HG03139 (cell line): ENCODE results near the gene MRPS34.

Experiments used
- ATAC-seq: cut with Tn5 transposase; IDR thresholded peaks from one replicate; pipeline ENCODE4 v1.9.1; 2021; ENCODE audit not compliant: unreplicated experiment

The MRPS34 gene

GRCh38 chr16:1782408-1783264, 9.7 kb upstream of the MRPS34 start, which contains the start of the genes NUBP2 and SPSB3:
NUBP2 (plus strand) TSS chr16:1782960; CDS start chr16:1783021, 61 bp downstream.
SPSB3 (minus strand) TSS chr16:1782571; CDS start chr16:1781483, 1,088 bp downstream.
- peak; percentile 79 for ATAC-seq

- ATAC-seq: peak; percentile 1
Measured at GRCh38 chr16:1781758-1782407, 8.9 kb upstream of the MRPS34 start.

- no peak for ATAC-seq
Measured at GRCh38 chr16:1781254-1781653, 8.3 kb upstream of the MRPS34 start.

- no peak for ATAC-seq
Measured at GRCh38 chr16:1780677-1781072, 7.7 kb upstream of the MRPS34 start.

GRCh38 chr16:1779741-1780676, 7.1 kb upstream of the MRPS34 start:
- ATAC-seq: no peak

GRCh38 chr16:1779234-1779701, 6.3 kb upstream of the MRPS34 start:
- ATAC-seq: no peak

- ATAC-seq: no peak
Measured at GRCh38 chr16:1778200-1779179, 5.6 kb upstream of the MRPS34 start.

GRCh38 chr16:1777375-1778199, 4.7 kb upstream of the MRPS34 start:
- no peak for ATAC-seq

GRCh38 chr16:1776991-1777374, 4.0 kb upstream of the MRPS34 start:
- ATAC-seq: no peak

GRCh38 chr16:1776672-1776955, 3.7 kb upstream of the MRPS34 start:
- no peak for ATAC-seq

- ATAC-seq: no peak
Measured at GRCh38 chr16:1775846-1776671, 3.1 kb upstream of the MRPS34 start.

- ATAC-seq: no peak
Measured at GRCh38 chr16:1775006-1775845, 2.3 kb upstream of the MRPS34 start.

GRCh38 chr16:1774448-1774780, 1.5 kb upstream of the MRPS34 start:
- no peak for ATAC-seq

- no peak for ATAC-seq
Measured at GRCh38 chr16:1773703-1774447, 941 bp upstream of the MRPS34 start.

- peak; percentile 4 for ATAC-seq
Measured at GRCh38 chr16:1772362-1772907, 499 bp downstream of the MRPS34 start, which contains the start of gene EME2. EME2 (plus strand) TSS chr16:1772810; CDS start chr16:1773228, 418 bp downstream.

GRCh38 chr16:1771864-1772361, 1.0 kb downstream of the MRPS34 start:
- ATAC-seq: no peak
